Right ventricle myocardium superior (tissue), 1 donor: ENCODE results near the gene JMY. TPM values are rescaled to one million over a fixed set of nuclear protein-coding genes. Genes with fewer than 3 reads are reported as not detected.
"Not testable (repeated sequence)": the region's sequence is repeated elsewhere in the genome, so short reads cannot be mapped to it uniquely, and the experiment has no call there.

Experiments used
- ATAC-seq: fragments of 200-7000 bp; cut with Tn5 transposase; one replicate; pipeline ENCODE4 v1.9.1; 2020; ENCODE audit warnings: mild to moderate bottlenecking; ENCODE audit not compliant: poor library complexity
- DNase-seq: peaks from one replicate; pipeline ENCODE4 v3.0.0-alpha.2; 2020
- intact Hi-C: fragments of 100-400 bp; cut with DNase I; formaldehyde crosslinking; loops from one replicate; pipeline ENCODE4 v1.11.2; 2022
- total RNA-seq: library from RNA; stranded (reverse); fragmentation: NEBNext Ultra II Directional; extraction: Animal tissue kit (Norgen Biotek cat#: 25700); gene quantifications from one replicate; pipeline ENCODE4 v1.2.1, GENCODE V29; 2021
- donor health status: DM: no; HTN: yes; CAD: no; lungs with severe emphysema.

Gene JMY
- total RNA-seq, 1 donor from 2014 or later = 9.7 TPM

DNA sequence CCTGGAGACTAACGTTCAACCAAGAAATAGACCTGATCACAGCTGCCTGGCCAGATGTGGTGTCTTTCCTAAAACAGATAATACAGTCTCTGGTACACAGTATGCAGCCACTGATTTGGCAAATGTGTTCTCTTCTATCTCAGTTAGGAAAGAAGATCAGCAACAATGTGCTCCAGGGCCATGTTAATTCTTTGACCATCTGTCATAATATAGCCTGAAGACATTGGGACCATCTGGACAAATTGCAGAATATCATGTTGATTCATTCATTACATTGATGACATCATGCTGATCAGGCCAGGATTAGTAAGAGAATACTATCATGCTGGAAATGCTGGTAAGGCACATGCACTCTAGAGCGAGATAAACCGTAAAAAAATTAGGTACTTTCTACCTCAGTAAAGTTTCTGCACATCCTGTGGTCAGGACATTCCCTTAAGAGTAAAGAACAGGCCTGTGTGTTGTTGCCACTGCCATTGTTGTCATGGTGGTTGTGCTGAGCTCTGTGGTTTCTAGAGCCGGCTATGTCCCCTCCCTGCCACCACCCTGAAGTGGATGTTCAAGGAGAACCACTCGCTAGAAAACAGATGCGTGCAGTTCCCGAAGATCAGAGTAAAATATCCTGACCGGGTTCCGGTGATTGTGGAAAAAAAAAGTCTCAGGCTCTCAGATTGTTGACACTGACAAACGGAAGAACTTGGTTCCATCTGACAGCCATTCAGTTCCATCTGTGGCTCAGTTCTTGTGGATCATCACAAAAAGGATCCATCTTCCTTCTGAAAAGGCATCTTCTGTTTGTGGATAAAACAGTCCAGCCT lies 6.4 kb upstream of the JMY start:
- ATAC-seq (no peak), DNase-seq (no peak)
- intact Hi-C loops = no loop called here

- intact Hi-C loops = no loop called here
- ATAC-seq (no peak), DNase-seq (no peak)
Observed at GRCh38 chr5:79235261-79235633, 684 bp upstream of the JMY start.

DNA sequence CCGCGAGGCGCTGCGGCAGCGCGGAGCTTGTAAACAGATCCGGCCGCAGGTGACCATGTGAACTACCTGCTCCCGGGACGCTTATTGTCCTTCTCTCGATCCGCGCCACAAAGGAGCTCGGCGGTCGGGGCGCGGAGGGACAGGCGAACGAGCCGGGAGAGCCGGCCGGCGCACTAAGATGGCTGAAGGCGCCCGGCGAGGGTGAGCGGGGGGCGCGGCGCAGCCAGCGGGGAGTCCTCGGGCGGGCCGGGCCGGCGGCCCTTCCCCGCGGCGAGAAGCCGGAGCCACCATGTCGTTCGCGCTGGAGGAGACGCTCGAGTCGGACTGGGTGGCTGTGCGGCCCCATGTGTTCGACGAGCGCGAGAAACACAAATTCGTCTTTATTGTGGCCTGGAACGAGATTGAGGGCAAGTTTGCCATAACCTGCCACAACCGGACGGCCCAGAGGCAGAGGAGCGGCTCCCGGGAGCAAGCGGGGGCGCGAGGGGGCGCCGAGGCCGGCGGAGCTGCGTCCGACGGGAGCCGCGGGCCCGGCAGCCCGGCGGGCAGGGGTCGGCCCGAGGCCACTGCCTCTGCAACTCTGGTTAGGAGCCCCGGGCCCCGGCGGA lies 535 bp downstream of the JMY start:
- ATAC-seq (peak; percentile 44), DNase-seq (no peak)
- intact Hi-C loops = no loop called here

- intact Hi-C loops = no loop called here
- DNase-seq (peak; percentile 50), ATAC-seq (peak; percentile 40)
Observed at GRCh38 chr5:79236970-79237739, 1.2 kb downstream of the JMY start.

DNA sequence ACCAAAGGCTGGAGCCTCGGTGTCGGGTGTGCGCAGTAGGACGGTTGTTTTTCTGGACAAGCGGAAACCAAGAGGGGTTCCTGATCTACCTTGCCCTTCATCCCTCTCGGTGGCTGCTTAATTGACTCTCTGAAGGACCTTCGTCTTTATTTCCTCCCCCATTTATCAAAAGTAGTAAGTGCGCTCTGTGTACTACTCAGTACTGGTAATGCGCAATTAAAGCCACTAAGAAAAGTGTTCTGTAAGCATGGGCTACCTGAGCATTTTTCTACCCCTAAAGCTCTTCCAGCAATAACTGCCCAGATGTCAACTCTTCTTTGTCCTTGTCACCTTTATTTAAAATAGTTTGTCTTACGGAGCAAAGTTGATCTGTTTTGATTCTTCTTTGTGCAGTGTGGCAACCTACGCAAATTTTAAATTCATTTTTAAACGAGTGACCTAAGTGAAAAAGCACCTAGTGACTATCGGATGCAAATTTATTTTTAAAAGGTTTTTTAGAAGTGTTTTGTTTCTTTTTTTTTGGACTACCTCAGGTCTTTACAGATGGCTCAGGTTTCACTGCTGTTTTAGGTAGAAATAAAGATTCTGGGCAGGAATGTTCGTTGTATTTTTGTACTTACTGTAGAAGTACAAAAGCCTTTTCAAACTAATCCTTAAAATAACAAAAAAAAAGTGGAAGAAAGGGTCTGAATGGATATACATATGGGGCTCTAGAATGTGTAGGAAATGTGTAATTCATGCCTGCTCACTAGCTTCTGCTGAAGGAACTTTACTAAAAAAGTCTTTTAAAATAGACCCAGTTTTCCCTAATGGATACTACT lies 2.0 kb downstream of the JMY start:
- ATAC-seq (peak; percentile 1), DNase-seq (no peak)
- intact Hi-C loops = no loop called here

DNA sequence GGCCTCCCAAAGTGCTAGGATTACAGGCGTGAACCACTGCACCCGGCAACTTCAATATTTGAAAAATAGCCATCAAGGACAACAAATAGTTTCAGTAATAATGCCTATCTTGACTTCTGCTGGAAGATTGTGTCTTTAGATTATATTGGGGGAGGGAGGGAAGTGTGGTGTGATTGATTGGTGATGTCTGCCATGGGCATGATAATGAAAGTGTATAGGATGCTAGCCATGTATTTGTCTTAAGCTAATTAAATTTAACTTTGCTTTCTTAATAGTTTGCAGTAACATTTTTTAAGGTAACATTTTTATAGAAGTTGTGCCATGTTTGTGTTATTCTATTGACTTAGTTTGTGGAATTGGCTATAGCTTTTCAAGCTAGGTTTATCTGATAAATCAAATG lies 4.6 kb downstream of the JMY start:
- ATAC-seq = no peak
- DNase-seq = no peak
- intact Hi-C loops = no loop called here

- intact Hi-C loops = no loop called here
- ATAC-seq (no peak), DNase-seq (no peak)
Observed at GRCh38 chr5:79241535-79241979, 5.6 kb downstream of the JMY start.

DNA sequence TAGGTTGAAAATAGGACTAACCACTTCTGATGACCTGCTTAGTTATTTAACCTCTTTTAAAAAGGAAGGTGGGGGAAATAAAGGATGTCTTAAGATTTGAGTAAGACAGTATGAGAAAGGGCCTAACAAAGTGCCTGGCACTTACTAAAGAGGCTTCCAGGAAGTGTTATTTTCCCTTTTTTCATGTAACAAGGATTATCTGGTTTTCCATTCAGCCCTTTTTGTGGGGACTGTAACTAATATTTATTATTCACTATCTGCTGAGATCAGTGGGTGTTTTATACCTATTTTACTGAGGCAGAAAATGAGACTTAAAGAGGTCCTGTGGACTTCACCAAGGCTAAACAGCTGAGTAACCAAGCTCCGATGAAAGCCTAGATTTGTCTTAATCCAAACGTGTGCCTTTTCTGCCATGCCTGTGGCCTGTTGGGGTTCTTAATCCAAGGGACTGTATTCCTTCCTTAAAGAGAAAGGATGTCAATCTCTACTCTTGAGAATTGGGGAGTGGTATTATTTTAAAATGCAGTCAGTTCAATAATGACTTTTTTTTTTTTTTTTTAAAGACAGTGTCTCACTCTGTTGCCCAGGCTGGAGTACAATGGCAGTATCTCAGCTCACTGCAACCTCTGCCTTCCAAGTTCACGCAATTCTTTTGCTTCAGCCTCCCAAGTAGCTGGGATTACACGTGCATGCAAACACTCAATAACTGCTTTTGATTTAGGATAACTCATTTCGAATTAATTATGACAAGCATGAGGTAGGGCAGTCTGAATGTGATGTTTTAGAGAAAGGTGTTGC lies 6.5 kb downstream of the JMY start:
- ATAC-seq (no peak), DNase-seq (no peak)
- intact Hi-C loops = no loop called here

GRCh38 chr5:79243224-79243623 lies 7.3 kb downstream of the JMY start:
- ATAC-seq = no peak
- intact Hi-C loops = no loop called here

GRCh38 chr5:79254067-79254466 lies 18.1 kb downstream of the JMY start:
- DNase-seq, intact Hi-C loops, ATAC-seq: not testable (repeated sequence)

More at GRCh38 chr5:79243224-79243623, 7.3 kb downstream of the JMY start:
- no peak for DNase-seq

- no peak for DNase-seq
- intact Hi-C loops = no loop called here
- ATAC-seq = peak; percentile 51
Observed at GRCh38 chr5:79255786-79256557, 20.0 kb downstream of the JMY start.

- ATAC-seq (no peak), DNase-seq (no peak)
- intact Hi-C loops = no loop called here
Observed at GRCh38 chr5:79256563-79256962, 20.6 kb downstream of the JMY start.

DNA sequence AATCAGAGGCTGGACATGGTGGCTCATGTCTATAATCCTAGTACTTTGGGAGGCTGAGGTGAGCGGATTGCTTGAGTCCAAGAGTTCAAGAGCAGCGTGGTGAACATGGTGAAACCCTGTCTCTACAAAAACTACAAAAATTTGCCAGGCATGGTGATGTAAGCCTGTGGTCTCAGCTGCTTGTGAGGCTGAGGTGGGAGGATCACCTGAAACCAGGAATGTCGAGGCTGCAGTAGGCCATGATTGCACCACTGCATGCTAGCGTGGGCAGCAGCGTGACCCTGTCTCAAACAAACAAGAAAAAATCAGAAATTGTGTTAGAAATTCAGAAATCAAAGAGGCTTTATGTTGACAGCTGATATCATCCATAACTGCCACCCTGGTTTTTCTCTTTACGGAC lies 21.4 kb downstream of the JMY start:
- intact Hi-C loops = no loop called here
- ATAC-seq (no peak), DNase-seq (no peak)

- DNase-seq (no peak), ATAC-seq (no peak)
- intact Hi-C loops = no loop called here
Observed at GRCh38 chr5:79258801-79259200, 22.9 kb downstream of the JMY start.

DNA sequence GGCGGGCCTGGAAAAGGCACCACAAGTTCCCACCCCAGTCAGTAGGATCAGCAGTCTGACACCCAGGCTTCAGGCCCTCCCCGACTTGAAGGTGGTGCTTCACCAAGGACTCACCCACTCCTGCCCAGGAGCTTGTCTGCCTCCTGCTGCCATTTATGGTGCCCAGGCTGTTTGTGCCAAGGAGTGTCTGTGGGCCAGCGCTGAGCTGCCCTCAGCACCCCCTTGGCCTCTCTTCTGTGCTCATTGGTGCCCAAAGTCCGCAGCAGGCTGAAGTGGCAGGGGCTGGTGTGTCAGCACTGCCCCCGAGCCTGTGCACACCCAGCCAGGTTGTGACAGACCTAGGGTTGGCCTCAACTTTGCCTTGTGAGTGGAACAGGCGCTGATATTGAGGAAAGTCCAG lies 23.5 kb downstream of the JMY start:
- no peak for DNase-seq
- intact Hi-C loops = no loop called here

DNA sequence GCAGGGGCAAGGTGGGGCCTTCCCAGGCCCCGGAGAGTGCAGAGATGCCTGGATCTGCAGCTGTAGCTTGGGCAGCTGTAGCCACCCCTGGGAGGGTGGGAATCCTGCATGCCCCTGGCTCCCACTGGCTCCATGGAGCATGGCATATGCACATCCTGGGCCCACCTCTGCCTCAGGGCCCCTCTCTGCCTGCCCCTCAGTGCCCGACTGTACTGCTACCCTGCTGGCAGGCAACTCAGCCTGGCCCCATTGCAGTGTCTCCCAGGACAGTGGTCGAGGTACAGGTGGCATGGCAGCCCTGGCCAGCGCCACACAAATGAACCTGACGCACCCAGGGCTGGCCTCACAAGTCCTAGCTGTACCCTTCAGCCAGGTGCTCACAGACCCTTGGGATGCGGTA lies 23.9 kb downstream of the JMY start:
- intact Hi-C loops = no loop called here
- ATAC-seq = peak; percentile 13
- DNase-seq = no peak

More for the DNA sequence above, 23.5 kb downstream of the JMY start:
- ATAC-seq = peak; percentile 63

DNA sequence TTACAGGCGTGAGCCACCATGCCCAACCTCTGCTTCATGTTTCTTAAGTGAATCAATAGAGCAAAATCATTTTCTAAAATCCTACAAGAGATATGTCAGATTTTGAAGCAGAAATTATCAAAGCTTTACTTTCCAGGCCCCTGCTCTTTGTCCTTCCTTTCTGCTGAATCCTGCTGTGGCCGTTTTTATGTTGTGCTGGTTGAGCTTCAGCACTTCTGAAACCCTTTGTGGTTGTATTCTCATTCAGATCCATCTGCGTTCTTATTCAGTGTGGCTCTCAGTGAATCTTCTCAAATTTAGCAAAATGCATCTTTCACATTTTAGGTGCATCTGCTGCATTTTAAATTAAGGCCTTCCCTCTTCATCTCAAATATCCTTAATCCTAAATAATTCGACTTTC lies 26.0 kb downstream of the JMY start:
- ATAC-seq (no peak), DNase-seq (no peak)

More for the DNA sequence above, 26.0 kb downstream of the JMY start:
- intact Hi-C loops = no loop called here
